HPDE6-E6E7 (cell line): ENCODE measurements around the gene EEF1G.
A peak's percentile ranks its signal among the peaks of the same experiment; 100 is the strongest.
"Not testable (repeated sequence)": the region's sequence is repeated elsewhere in the genome, so short reads cannot be mapped to it uniquely, and the experiment has no call there.

Source experiments
- DNase-seq: peaks from one replicate; pipeline ENCODE4 v3.0.0; 2011; ENCODE audit warnings: missing footprints; ENCODE audit errors: extremely low spot score

Gene EEF1G

DNA sequence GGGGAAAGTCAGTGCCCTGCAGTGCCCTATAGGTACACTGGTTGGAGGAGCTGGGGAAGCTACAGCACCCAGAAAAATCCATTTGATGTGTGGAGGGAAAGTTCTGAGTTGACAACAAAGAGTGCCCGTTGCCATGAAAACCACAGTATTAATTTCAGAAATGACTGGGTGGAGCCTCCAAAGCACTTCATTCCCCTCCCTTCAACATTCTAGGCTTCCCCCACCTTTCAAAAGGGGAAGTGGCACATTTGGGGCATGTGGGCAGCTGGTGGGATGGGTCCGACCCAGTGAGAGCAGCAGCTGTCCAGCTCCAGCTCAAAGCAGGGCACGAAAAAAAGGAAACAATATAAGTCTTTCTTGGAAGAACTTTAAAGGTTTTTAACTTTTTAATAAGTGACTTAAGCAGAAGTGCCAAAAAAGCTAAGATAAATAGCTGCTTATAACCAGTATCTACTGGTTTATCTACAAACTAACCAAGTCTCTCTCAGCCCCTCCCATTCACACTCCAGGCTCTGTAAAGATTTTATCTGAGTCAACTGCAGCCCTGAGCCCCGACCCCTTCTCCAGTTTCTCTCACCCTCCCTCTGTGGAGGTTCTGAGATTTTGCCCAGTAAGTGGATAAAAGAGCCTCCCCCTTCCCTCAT is 18.1 kb downstream of the EEF1G start:
- DNase-seq, result no peak

DNA sequence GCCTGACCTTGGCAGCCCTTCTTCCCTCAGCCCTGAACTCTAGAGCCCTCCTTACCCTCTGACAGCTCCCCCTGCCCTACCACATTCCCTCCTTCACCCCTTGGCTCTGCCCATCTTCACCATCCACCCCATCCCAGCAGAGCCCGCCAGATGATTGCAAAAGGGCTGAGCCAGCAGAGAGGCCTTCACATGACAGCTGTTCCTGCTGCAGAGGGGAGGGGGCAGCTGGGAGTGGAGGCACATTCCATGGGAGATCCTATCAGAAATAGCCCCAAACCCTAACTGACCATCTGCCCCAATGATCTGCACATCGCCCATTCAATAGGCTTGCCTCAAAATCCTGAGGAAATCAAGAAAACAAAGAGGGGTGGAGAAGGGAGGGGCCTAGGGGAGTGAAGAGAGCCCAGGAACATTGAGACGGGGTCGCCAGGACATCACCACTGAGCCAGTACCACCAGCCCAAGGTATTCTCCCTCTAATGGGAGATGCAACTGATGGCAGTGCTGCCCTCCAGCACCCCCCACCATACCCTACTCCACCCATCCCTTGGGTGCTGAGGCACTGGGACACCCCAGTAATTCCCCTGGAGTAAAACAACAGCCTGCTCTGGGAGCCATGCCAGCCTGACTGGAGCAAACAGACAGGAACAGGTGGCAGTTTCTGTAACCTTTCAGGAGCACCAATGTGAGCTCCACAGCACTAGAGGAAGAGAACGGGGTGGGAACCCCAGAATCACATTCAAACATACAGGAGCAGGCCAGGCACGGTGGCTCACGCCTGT is 19.1 kb downstream of the EEF1G start:
- DNase-seq, result no peak

DNA sequence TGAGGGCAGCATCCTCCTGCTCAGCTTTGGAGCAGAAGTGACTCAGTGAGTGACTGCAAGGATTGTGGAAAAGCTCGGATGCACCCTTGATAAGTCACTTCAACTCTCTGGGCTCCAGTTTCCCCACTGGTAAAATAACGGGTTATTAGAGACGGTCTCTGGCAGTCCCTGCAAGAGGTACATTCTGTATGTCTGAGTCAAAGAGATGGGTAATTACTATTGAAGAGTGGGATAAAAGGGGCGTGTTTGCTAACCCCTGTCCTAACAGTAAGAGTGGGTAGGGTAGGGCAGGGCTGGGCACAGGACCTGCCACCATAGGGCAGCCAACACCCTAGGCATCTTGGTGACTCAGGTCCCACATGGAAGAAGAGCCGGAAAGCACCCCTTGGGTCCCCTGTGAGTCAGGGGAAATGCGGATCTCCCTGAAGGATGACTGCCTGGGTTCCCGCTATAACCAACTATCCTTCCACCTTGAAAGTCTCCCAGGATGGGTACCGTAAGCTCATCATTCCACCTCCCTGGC is 19.8 kb downstream of the EEF1G start:
- no peak for DNase-seq

DNA sequence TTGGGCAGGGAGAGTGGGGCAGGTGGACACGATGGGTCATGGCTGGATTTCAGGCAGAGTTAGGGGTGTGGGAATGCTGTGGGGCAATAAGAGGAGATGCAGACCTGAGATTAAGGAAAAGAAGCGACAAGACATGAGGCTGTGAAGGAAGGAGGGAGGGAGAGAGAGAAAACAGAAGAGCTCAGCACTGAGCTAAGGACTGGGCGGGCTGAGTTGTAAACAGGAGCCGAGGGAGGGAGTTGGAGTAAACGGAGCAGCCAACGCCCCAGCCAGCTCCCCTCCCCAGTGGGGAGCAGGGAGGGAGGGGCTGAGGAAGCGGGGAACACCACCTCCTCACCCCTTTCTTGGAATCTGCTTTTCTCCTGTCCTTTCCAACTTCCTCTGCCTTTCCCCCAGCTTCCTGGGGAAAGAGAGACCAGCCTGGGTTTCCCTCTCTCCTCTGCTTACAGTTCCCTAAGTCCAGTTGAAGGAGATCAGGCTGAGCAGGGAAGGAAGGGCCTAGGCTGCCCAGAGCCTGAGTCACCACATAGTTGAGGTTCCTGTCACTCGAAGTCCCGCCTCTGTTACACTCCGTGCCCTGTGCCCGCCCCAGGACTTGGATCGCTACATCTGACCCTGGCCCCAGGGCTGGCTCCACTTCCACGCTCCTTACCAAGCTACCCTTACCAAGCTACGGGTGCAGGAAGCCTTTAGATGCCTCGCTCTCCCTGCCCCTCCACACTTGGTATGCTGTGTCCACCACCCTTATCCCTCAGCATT is 20.4 kb downstream of the EEF1G start:
- DNase-seq, result no peak

DNA sequence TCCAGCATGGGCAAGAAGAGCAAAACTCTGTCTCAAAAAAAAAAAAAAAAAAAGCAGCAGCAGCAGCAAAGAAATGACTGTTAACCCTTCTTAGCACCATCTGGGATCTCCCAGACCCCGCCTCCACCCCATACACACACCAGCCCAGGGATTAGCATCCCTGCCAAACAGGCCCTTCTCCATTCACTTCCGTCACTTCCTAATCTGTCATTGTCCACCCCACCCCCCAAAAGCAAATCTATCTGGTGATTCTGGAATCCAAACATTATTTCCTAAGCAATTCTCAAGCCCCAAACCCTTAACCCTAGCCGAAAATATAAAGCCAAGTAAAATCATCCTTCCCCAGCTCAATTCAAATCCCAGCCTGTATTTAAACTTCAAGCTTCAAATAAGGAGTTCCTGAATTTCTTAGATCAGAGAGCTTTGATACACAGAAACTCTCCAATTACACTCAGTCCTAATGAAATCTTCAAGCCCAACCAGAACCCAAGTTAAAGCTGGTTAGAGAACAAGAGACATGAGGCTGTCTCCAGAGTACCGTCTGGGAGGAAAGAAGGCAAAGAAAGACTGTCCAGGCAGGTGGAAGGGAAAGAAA is 21.1 kb downstream of the EEF1G start:
- no peak for DNase-seq

DNA sequence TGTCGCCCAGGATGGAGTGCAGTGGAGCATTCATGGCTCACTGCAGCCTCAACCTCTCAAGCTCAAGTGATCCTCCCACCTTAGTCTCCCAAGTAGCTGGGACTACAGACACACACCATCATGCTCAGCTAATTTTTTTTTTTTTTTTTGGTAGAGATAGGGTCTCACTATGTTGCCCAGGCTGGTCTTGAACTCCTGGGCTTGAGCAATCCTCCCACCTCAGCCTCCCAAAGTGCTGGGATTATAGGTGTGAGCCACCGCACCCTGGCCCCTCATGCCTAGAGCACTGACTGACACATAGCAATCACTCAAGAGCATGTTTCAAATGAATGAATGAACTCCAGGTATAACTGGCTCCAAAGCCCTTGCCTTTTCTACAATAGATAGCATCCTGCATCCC is 23.2 kb downstream of the EEF1G start:
- DNase-seq, result not testable (repeated sequence)

DNA sequence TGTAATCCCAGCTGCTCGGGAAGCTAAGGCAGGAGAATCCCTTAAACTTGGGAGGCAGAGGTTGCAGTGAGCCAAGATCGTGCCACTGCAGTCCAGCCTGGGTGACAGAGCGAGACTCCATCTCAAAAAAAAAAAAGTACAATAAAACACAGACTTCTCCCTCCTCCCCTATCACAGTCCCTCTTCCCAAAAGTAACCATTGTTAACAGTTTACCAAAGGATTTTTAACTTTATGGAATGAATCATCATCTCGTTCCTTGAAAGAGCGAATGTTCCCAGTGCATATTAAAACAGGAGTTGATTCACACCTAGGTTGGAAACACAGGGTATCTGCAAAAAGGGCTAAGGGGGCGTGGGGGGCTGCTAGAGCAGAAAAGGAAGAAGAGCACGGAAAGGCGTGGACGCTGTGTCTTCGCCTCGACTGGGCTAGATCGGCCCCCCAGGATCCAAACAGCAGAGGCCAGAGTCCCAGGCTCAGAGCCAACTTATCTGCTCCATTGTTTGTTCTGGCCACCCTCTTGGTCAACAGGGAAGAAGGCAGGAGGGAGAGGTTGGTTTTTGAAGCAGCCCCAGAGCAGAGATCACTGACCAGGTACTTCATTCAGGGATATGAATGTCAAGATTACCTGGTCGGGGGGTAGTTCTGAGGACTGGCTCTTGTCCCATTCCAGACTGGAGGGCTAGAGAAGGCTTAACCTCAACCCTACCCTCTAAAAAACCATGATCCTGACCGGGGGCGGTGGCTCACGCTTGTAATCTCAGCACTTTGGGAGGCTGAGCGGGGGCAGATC is 25.0 kb downstream of the EEF1G start:
- DNase-seq, result no peak

DNA sequence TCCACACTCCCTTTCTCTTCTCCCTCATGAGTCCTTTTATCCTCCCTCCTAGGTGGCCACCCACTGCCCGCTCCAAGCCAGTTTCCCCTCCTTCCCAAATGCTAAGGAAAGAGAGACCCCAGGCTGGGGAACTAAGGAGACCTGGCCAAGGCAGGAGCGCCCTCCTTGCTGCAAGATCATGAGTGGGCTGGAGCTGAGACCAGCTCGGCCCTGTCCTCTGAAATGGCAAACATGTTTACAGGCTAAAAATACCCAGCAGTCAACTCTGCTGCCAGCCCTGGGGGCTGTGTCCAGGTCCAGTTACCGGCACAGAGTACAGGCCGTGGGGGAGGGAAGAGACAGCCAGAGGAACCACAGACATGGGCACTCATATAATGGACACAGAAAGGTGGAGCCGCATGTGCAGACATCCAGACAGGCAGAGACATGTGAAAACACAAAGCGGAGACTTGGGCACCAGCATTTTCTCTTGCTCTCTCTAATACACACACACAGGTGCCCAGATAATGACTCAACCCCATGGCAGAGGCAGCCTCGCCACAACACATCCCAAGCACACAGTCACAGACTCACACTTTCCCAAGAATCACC is 25.9 kb downstream of the EEF1G start:
- peak; percentile 78 for DNase-seq

DNA sequence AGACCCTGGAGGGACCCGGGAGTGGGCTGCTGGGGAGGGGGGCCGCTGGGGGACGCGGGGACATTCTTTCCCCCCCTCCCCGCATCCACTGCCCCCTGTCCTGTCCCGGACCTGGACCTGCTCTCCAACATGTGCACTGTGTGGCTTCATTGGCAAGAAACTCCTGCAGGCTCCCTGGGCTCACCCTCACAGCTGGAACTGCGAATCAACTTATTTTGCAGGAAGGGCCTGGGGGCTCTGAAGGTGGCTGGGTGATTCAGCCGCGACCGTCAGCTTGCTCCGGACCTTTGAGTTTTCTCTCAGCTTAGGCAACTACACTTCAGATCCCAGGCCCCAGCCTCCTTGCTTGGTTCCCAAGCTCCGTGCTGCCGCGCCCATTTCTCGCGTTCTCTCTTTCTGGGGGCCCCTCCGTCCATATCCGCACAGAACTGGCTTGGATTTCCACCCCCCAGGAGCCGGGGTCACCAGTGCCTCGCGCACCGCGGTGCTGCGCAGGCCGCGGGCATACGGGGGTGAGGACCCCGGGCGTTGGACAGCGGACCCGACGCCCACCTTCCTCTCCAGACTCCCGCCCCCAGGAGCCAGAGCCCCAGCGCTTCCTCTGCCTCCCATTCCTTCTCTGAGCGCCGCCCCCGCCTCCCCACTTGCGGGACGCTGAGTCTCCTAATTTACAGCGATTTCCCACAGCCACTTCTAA is 26.6 kb downstream of the EEF1G start:
- no peak for DNase-seq

DNA sequence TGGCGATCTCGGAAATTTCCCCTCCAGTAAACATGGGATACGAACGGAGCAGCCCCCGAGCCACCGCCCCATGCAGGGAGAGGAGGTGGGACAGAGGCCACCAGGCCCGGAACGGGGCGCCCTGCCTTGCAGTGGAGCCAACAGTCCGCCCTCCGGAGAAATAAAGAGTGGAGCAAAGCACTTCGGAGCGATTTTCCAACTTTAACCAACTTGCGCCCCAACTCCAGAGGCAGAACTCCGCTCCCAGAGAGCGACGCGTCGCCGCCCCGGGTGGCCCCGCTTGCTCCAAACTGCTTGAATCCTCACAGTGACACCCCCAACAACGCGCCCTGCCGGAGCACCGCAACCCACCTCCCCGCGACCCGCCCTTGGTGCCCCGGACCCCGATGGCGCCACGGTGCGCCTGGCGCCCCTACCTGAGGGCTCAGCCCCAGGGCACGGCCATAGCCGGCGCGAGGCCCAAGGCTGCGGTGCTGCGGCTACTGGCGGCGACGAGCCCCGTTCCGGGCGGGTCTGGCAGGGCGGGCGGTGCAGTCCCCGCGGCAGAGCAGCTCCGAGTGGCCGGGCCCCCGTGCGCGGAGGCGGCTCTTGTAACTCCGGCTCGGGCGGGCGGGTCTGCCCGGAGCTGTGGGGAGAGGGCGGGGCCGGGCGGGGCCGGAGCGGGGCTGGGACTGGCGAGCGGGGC is 27.3 kb downstream of the EEF1G start, which contains the start of gene AHNAK:
Gene AHNAK (minus strand): TSS at position 563 of the 685 bp plus-strand sequence. CDS start 10,708 bp downstream, outside the sequence.
- DNase-seq, result no peak

DNA sequence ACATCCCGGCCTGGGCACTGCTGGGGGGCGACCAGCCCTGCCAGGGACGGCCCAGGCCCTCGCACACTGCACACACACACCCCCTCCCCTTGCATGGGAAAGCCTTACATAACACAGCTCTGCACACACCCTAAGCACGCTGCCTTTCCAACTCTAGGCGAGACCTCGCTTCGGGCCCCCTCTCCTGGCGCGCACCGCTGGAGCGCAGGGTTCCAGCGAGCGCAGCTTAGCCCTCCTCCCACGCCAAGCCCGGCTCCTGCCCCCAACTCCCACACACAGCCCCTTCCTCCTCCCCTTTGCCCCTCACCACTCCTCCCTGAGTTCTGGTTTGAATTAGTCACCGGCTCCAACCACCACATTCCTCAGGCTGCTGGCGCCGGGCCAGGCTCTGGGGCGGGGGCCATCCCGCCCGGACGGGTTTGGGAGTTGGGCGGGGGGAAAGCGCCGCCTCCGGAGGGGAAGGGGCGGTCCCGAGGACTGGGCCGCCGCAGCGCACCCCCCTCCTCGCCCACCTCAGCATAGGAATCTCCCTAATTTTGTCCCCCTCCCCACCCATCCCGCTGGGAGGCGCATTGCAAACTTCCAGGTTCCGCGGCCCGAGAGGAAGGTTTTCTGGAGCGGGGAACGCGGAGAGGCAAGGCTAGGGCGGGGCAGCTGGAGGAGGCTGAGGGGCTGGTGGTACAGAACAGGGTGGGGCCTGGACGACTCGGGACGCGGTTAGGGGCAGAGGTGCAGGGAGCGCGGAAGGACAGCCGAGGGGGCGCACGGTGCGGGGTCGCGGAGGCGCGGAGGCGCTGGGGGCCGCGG is 28.1 kb downstream of the EEF1G start:
- no peak for DNase-seq

DNA sequence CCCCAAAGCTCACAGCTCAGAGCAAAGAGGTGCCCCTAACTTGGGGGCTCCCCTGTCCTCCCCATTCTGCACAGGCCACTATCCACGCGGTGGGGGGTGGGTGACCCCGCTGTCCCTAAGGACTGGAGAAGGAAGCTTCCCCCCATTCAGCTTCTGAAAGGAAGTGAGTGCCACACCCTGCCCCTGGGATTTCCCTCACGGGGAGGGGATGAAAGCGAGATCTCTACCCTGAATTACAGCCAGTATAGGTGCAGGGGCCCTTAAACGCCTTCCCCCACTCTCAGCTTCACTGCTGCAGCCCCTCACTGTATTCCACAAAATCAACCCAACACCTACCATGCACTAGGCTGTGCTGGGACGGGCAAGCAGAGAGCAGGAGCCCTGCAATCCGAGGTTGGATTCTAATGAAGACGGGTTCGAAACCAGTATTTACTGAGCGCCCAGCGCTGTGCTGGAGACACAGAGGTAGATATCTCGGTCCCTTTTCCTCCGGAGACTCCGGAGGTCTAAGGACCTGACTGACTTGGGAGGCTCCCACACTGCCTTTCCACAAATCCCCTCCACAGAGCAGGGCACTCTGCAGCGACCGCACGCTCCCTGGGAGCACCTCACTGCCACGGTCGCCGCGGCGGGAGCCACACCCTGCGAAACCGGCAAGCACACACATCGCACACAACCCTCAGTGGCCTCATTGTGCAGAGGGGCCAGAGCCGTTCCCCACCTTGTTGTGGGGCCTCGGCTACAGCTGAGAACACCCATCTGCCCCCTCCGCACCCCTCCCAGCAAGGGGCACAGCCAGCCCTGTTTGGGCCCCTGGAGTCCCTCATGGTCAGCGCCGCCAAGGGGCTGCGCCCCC is 28.9 kb downstream of the EEF1G start:
- DNase-seq, result no peak

DNA sequence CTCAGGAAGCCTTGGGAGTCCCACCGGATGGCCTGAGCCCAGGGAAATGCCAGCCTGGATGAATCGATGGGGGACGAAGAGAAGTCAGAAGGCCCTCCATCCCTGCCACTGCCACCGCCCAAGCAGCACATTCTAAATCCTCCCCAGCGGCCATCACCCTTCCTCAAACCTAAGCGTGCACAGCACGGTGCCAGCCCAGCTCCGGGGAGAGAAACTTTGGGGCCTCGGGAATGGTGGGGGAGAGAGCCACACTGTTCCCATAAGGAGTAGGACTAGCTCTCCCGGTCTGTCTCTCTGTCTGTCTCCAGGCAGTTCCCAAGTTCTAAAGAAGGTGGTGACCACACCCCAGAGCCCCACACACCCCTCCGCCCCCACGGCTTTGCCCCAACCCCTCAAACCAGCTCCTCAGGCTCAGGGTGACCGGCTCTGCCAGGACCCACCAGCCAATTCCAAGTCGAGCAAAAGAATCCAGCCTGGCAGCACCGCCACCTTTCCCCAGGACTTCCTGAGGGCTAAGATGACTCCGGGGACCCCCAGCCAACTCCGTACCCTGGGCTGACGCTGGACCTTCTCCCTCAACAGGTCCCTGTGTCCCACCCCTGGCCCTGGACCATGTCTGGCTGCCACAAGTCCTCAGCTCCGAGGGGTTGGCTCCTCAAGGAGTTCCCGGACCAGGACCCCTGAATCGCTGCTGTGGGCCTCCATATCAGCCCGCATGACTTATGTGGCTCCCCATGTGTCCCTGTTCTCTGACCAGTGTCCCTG is 29.8 kb downstream of the EEF1G start:
- no peak for DNase-seq

DNA sequence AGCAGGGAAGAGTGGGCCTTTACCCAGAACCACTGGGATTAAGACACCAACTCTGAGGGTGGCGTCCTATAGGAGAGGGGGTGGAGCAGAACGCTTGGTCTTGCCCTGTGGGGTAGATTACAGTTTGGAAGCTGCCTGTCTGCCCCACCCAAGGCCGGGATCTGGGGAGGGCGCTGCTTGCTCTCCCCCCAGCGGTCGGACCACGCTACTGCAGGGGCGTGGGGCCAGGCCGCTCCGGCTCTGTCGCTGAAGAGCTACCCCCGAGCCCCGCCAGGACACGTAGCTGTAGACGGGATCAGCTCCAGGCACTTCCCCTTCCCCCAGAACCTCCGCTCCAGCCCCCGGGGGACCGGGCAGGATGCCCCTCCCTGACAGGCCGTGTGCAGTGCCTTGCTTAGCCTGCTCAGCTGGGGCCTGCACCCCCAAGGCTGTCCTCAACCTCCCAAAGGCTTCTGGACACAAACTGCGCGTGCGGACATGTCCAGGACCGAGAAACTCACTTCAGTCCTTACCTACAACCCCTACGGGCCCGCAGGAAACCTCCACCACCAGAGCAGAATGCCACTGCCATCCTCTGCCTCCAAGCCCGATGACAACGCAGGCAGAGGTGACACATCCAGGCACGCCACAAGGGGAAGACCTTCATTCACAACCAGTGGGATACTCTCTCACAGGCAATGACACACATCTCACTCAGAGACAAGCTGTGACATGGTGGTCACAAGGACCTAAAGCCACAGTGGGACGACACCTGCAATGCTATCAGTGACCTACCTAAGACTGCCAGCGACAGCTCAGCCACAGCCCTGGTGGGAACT is 30.7 kb downstream of the EEF1G start:
- DNase-seq, result no peak

DNA sequence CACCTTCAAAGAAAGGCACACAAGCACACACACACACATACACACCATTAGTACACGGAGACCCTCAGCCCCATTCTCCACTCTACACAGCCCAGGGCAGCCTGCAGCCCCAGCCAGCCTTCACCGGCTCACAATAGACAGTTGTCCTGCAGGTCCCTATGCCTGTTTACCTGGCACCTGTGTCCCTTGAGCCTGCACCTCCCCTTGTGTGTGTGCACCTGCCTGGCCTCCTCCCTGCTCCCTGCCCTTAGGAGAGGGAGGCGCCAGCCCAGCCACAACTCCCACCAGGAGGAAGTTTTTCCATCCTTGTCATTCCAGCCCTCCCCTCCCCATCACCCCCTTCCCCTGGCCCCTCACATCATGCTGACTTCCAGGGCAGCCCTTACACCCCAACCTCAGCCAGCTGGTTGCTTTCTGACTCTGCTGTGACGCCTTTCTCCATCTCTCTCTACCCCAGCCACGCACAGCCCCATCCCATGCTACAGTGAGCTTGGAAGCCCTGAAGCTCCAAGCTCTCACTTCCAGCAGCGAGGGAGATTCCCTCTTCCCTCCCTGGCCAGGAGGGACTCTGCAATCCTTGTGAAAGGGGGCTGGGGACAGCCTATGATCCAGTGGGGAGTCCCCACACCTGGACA is 31.5 kb downstream of the EEF1G start:
- no peak for DNase-seq
